Left lung (tissue), 14 donors: Measurements from ENCODE around the gene EPHA3. TPM values are rescaled to one million over a fixed set of nuclear protein-coding genes. Genes with fewer than 3 reads are reported as not detected.

ENCODE experiments used
- ATAC-seq: fragments of 200-7000 bp; cut with Tn5 transposase; one replicate; pipeline ENCODE4 v1.9.1; 2020; ENCODE audit warnings: moderate library complexity
- DNase-seq, 4 donors: peaks; one replicate each; pipeline ENCODE4 v3.0.0-alpha.2; 2013 to 2020
- H3K27ac ChIP-seq, 2 donors: fragments of 200-600 bp; sonication (generic) in 1 of 2; one replicate each; pipeline versions ENCODE4 v1.5.0 to v1.8.0; 2020 to 2021
- H3K27me3 ChIP-seq, 2 donors: fragments of 200-600 bp; sonication (generic) in 1 of 2; one replicate each; pipeline versions ENCODE4 v1.5.0 to v1.8.0; 2020 to 2021
- H3K36me3 ChIP-seq, 2 donors: fragments of 200-600 bp; sonication (generic) in 1 of 2; one replicate each; pipeline versions ENCODE4 v1.5.0 to v1.8.0; 2020 to 2021
- H3K4me1 ChIP-seq, 2 donors: fragments of 200-600 bp; one replicate each; pipeline ENCODE4 v1.8.0; 2021
- H3K4me3 ChIP-seq, 2 donors: fragments of 200-600 bp; sonication (generic) in 1 of 2; one replicate each; pipeline versions ENCODE4 v1.5.0 to v1.8.0; 2020 to 2021; ENCODE audit warnings: mild to moderate bottlenecking in 1 of 2
- H3K9me3 ChIP-seq, 2 donors: fragments of 200-600 bp; sonication (generic) in 1 of 2; one replicate each; pipeline versions ENCODE4 v1.5.0 to v1.8.0; 2020 to 2021
- intact Hi-C, 2 donors: fragments of 100-400 bp; cut with DNase I; formaldehyde crosslinking; loops; one replicate each; pipeline versions ENCODE4 v1.11.2 to v1.14.2; 2022
- long read RNA-seq, 12 donors: library from polyadenylated mRNA in 2 of 12; unstranded in 2 of 12; transcript quantifications; one replicate each; pipeline ENCODE4 v2.0.0 and lab custom pipeline, GENCODE V29; 2019 to 2026
- polyA plus RNA-seq, 6 donors: library from polyadenylated mRNA; unstranded; fragments of 120-200 nt; gene quantifications; one replicate each; pipeline ENCODE4 v1.2.1, GENCODE V29; 2013; ENCODE audit not compliant: insufficient read length in 6 of 6
- total RNA-seq, 2 donors: library from RNA; stranded (reverse); fragmentation: NEBNext Ultra II Directional; extraction: Animal tissue kit (Norgen Biotek cat#: 25700); gene quantifications; one replicate each; pipeline ENCODE4 v1.2.1, GENCODE V29; 2021
- TF ChIP-seq, protein P1 (sequence below), 2 donors: fragments of 200-600 bp; sonication (generic) in 1 of 2; IDR thresholded peaks; one replicate each; pipeline versions ENCODE4 v1.5.0 to v1.8.0; 2021; ENCODE audit warnings: antibody characterized with exemption in 2 of 2
- donor health status: DM: no; HTN: yes; CAD: no.
- donor health status: DM: no; HTN: no; CAD: no.

The EPHA3 gene
- total RNA-seq (1 to 10 TPM; 1.9 to 6.2 TPM), polyA plus RNA-seq (10 to 100 TPM in 5 of 6 donors, 1 to 10 TPM in 1; 5.2 to 13.9 (median 11.9) TPM)
- long read RNA-seq, donor 1: 0 reads
- long read RNA-seq, donor 2, full-length matches to known transcripts: 2 of 2 reads
- long read RNA-seq, donor 2, partial matches to known transcripts: 0 of 2 reads
- long read RNA-seq, donor 2, other reads (novel, unspliced or antisense): 0 of 2 reads
- long read RNA-seq, donor 3, full-length matches to known transcripts: 1 of 8 reads
- long read RNA-seq, donor 3, partial matches to known transcripts: 7 of 8 reads
- long read RNA-seq, donor 3, other reads (novel, unspliced or antisense): 0 of 8 reads
- long read RNA-seq, donor 4: 0 reads
- long read RNA-seq, donor 5, full-length matches to known transcripts: 2 of 2 reads
- long read RNA-seq, donor 5, partial matches to known transcripts: 0 of 2 reads
- long read RNA-seq, donor 5, other reads (novel, unspliced or antisense): 0 of 2 reads
- long read RNA-seq, donor 6: 0 reads
- long read RNA-seq, donor 7: 0 reads
- long read RNA-seq, donor 8: 0 reads
- long read RNA-seq, donor 9: 0 reads
- long read RNA-seq, donor 10: 0 reads
- long read RNA-seq, donor 11: 0 reads
- long read RNA-seq, donor 12, partial matches to known transcripts: 5 of 5 reads
- long read RNA-seq, donor 12, other reads (novel, unspliced or antisense): 0 of 5 reads

DNA sequence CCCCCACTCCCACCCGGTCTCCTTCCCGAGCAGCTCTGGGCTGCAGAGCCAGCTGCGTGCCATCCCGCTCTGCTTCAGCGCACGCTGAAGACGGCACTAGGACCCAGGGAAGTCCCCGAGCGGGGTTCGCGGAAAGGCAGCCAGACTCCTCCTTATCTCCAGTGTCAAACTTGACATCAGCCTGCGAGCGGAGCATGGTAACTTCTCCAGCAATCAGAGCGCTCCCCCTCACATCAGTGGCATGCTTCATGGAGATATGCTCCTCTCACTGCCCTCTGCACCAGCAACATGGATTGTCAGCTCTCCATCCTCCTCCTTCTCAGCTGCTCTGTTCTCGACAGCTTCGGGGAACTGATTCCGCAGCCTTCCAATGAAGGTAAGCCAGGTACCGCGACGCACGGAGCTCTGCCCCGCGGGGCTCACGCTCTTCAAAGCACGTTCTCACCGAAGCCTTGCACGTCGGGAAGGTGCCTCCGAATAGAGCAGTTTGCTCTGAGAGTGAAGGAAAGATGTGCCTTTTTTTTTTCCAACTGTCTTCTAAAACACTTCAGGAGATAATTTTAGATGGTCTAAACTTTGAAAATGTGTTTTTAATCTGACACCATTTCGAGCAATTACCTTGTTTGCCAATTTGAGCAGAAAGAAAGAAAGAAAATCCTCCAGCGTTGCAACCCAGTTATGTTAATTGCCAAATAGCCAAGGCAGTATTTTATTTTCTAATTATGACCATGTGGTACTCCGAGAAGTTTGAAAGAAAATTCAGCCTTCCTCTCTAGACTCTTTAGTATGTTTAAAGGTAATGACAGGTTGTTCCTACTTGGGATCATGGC is at the start of gene EPHA3:
Gene EPHA3 (plus strand): TSS at position 161 of the 830 bp plus-strand sequence. CDS start 128 bp downstream, at position 289.
- H3K4me1 ChIP-seq: no peaks in the 10 kb centered on the region
- intact Hi-C loops: no loop called here
- no peak within 1 kb of the TSS for H3K27ac ChIP-seq
- H3K9me3 ChIP-seq: no peaks in the 10 kb centered on the region
- DNase-seq (peak; percentile 69 to 89 (median 82)), ATAC-seq (peak; percentile 96)
- peaks cover 21 to 49% of the 10 kb centered on the region in 2 donors for H3K27me3 ChIP-seq
- H3K4me3 ChIP-seq: peak within 1 kb of the TSS; percentile 15 to 21
- TF ChIP-seq, protein P1, sequence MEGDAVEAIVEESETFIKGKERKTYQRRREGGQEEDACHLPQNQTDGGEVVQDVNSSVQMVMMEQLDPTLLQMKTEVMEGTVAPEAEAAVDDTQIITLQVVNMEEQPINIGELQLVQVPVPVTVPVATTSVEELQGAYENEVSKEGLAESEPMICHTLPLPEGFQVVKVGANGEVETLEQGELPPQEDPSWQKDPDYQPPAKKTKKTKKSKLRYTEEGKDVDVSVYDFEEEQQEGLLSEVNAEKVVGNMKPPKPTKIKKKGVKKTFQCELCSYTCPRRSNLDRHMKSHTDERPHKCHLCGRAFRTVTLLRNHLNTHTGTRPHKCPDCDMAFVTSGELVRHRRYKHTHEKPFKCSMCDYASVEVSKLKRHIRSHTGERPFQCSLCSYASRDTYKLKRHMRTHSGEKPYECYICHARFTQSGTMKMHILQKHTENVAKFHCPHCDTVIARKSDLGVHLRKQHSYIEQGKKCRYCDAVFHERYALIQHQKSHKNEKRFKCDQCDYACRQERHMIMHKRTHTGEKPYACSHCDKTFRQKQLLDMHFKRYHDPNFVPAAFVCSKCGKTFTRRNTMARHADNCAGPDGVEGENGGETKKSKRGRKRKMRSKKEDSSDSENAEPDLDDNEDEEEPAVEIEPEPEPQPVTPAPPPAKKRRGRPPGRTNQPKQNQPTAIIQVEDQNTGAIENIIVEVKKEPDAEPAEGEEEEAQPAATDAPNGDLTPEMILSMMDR (IDR thresholded peaks at IDR 0.05): no peak
- H3K36me3 ChIP-seq: no peaks in the 10 kb centered on the region

DNA sequence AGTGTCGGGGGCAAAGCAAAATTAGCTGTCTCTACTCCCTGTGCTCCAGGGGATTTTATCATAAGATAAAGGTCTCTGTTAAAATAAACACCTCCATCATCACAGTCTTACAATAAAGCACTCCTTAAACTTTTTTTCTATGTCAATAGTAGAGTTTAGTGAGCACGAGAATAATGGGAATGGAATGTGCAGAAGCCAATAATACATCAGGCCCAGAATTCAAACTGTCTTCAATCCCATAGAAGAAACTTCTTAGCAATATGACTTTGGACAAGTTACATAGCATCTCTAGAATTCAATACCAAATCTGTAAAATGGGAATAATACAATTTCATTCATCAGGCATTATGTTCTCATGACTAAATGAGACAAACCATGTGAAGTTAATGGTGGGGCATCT is 49.0 kb upstream of the EPHA3 start:
- no peaks in the 10 kb centered on the region for H3K9me3 ChIP-seq
- no peaks in the 10 kb centered on the region for H3K36me3 ChIP-seq
- no peak overlapping the region for H3K27ac ChIP-seq
- intact Hi-C loops: no loop called here
- no peaks in the 10 kb centered on the region for H3K4me1 ChIP-seq
- no peaks in the 10 kb centered on the region for H3K27me3 ChIP-seq
- TF ChIP-seq, protein P1 (IDR thresholded peaks at IDR 0.05): no peak
- DNase-seq (no peak), ATAC-seq (no peak)
- H3K4me3 ChIP-seq: no peak overlapping the region

DNA sequence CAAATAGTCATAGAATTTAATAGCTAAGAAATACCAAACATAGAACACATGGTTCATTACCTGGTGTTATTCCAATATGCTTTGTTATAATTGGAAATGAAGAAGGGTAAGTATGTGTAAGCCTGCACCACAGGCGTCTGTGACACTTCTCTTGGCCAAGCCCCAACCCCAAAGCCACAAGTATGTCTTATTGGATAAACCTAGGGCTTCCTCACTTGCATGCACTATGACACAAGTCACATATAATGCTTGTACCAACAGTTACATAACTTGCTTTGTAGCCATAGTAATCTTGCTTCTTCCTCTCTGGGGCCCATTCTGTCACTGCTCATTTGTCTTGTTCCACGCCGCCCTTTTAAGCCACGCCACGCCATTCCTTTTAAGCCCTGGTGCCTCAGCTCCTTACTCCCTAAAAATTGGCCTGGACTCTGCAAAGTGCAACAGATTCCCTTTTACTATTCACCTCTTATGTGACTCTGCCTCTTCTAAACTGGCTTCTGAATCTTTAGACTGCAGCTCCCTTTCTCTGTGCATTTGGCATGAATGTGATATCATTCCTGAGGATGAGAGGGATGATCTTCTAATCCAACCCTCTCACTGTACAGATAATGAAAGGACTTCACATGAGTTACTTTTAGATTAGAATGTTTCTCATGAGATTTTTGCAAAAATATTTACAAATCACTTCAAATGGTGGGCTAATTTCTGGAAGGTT is 48.1 kb upstream of the EPHA3 start:
- Histone ChIP-seq H3K36me3 (no peaks in the 10 kb centered on the region), H3K4me3 (no peak overlapping the region), H3K4me1 (no peaks in the 10 kb centered on the region), H3K9me3 (no peaks in the 10 kb centered on the region), H3K27ac (no peak overlapping the region), H3K27me3 (no peaks in the 10 kb centered on the region)
- ATAC-seq: no peak
- DNase-seq: peak in 3 of 4 donors; percentile 3 to 32 (median 10)
- intact Hi-C loops: no loop called here
- TF ChIP-seq, protein P1 (IDR thresholded peaks at IDR 0.05): no peak

DNA sequence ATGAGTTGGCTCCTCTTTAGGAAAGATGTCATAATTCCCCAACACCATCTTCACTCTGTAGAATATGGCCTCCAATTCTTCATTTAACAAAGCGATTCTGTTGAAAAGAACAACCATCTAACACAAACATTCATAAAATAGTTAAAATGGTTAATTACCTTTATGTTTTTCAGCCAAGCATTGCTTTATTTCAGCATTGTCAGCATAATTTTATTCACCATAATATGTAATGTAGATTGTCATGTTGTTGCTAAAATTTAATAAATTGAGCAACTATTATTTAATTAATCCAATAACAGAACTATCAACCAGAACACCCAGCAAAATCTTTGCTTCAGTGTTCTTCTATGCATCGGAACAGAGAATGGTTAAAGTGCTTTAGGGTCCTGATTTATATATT is 46.2 kb upstream of the EPHA3 start:
- Histone ChIP-seq H3K27me3 (no peaks in the 10 kb centered on the region), H3K27ac (no peak overlapping the region), H3K4me3 (no peak overlapping the region), H3K9me3 (no peaks in the 10 kb centered on the region), H3K4me1 (no peaks in the 10 kb centered on the region), H3K36me3 (no peaks in the 10 kb centered on the region)
- intact Hi-C loops: no loop called here
- no peak for DNase-seq
- ATAC-seq: no peak
- TF ChIP-seq, protein P1 (IDR thresholded peaks at IDR 0.05): no peak
